Fibroblast of mammary gland (primary cell): Measurements from ENCODE around the gene NCOA3.

Source experiments
- DNase-seq: peaks from one replicate; pipeline ENCODE4 v3.0.0-alpha.2; 2010; ENCODE audit warnings: low read depth
- H3K4me3 ChIP-seq: 2 replicates; pipeline ENCODE4 v1.5.1; 2011; ENCODE audit warnings: low read depth, mild to moderate bottlenecking, low read length, moderate library complexity; ENCODE audit not compliant: control insufficient read depth
- CTCF ChIP-seq: conservative IDR thresholded peaks from 2 replicates; pipeline ENCODE4 v1.5.1; 2011; ENCODE audit warnings: low read depth, low read length, inconsistent platforms; ENCODE audit not compliant: control insufficient read depth, insufficient read depth

The NCOA3 gene

GRCh38 chr20:47676912-47677634, 175.4 kb downstream of the NCOA3 start:
- no peak overlapping the region for H3K4me3 ChIP-seq
- DNase-seq: no peak
- no peak for TF ChIP-seq CTCF

GRCh38 chr20:47677635-47678453, 176.2 kb downstream of the NCOA3 start:
- DNase-seq: peak; percentile 31
- H3K4me3 ChIP-seq: no peak overlapping the region
- peak; percentile 64 for TF ChIP-seq CTCF

GRCh38 chr20:47678536-47678935, 176.8 kb downstream of the NCOA3 start:
- no peak overlapping the region for H3K4me3 ChIP-seq
- TF ChIP-seq CTCF: no peak
- DNase-seq: no peak

- H3K4me3 ChIP-seq: no peak overlapping the region
- DNase-seq: no peak
- TF ChIP-seq CTCF: no peak
Measured at GRCh38 chr20:47679462-47679861, 177.8 kb downstream of the NCOA3 start.

- no peak for TF ChIP-seq CTCF
- H3K4me3 ChIP-seq: no peak overlapping the region
- DNase-seq: no peak
Measured at GRCh38 chr20:47680804-47681529, 179.3 kb downstream of the NCOA3 start.

GRCh38 chr20:47682028-47682783, 180.5 kb downstream of the NCOA3 start:
- no peak overlapping the region for H3K4me3 ChIP-seq
- DNase-seq: peak; percentile 29
- TF ChIP-seq CTCF: no peak
